ENCODE data around the gene SLC5A4. TPM values are rescaled to one million over a fixed set of nuclear protein-coding genes. Genes with fewer than 3 reads are reported as not detected.

Gene SLC5A4
- total and polyA plus RNA-seq, 10 of the 15 experiments (the other 5 are each of a cell fraction or from before 2014, with no cell fraction given), result not detected

GRCh38 chr22:32249231-32249630 lies 5.9 kb downstream of the SLC5A4 start:
- ChIA-PET RAD21 (ENCODE audit: unreplicated experiment) (no interaction called here), SMC1A (ENCODE audit: uncharacterized antibody, unreplicated experiment) (no interaction called here), CTCF (no interaction called here), POLR2A (no interaction called here)
- BruUV-seq (replicated peaks), result no TSS peak
- no peak overlapping the region for H3K27ac ChIP-seq (ENCODE audit: control insufficient read depth, insufficient read depth)
- no peak overlapping the region for H3K4me3 ChIP-seq
- intact Hi-C loops (cut with micrococcal nuclease; ENCODE audit: unreplicated experiment) (no loop called here), in situ Hi-C loops (cut with MboI) (no loop called here)
- H4K20me1 ChIP-seq (ENCODE audit: control insufficient read depth, insufficient read depth), result no peaks in the 10 kb centered on the region
- FAIRE-seq (no peak), ATAC-seq (no peak), DNase-seq (ENCODE audit: low read depth, low spot score) (no peak)
- no peaks in the 10 kb centered on the region for H3K4me1 ChIP-seq (ENCODE audit: control insufficient read depth, insufficient read depth, low read length)
- H2AFZ ChIP-seq (ENCODE audit: control insufficient read depth, low read depth, low read length), result no peak overlapping the region
- H3K4me2 ChIP-seq (ENCODE audit: control insufficient read depth, insufficient read depth), result no peak overlapping the region
- WGBS (ENCODE audit: insufficient coverage, insufficient replicate concordance, low lambda C conversion rate, missing lambda C conversion rate), result 33% methylated on average over 1 of the region's 1 CpG
- no peaks in the 10 kb centered on the region for H3K9me3 ChIP-seq (replicated peaks; ENCODE audit: control insufficient read depth, insufficient read depth, low read length)
- no peak for TF ChIP-seq FOS (IDR thresholded peaks at IDR 0.05; ENCODE audit: borderline replicate concordance, extremely low read depth, insufficient read length)
- TF ChIP-seq TCF3 (IDR thresholded peaks at IDR 0.05; ENCODE audit: borderline replicate concordance, insufficient read depth, low read depth, low read length), result no peak
- no peak for TF ChIP-seq NFIC (IDR thresholded peaks at IDR 0.05; ENCODE audit: low read depth, low read length)
- no peak for TF ChIP-seq SMAD5 (IDR thresholded peaks at IDR 0.05; ENCODE audit: low read depth)
- no peak for TF ChIP-seq TARDBP (IDR thresholded peaks at IDR 0.05; ENCODE audit: borderline replicate concordance)
- no peak for TF ChIP-seq ZNF622 (IDR thresholded peaks at IDR 0.05)
- no peak for TF ChIP-seq BMI1 (IDR thresholded peaks at IDR 0.05; ENCODE audit: borderline replicate concordance)
- no peaks in the 10 kb centered on the region for H3K36me3 ChIP-seq (ENCODE audit: control insufficient read depth in 2 of 2, insufficient read depth in 2 of 2, low read length in 1 of 2)
- no peak overlapping the region for H3K9ac ChIP-seq (ENCODE audit: control insufficient read depth, insufficient read depth, low read length)
- peaks cover 1 to 3% of the 10 kb centered on the region in 2 experiments; a peak in 2 of 4 replicates for H3K27me3 ChIP-seq (replicated peaks in 1 of 2; ENCODE audit: control insufficient read depth in 2 of 2, insufficient read depth in 2 of 2, low read length in 1 of 2)
- no peaks in the 10 kb centered on the region for H3K79me2 ChIP-seq (ENCODE audit: control insufficient read depth, insufficient read depth, low read length)

GRCh38 chr22:32248276-32248675 lies 6.9 kb downstream of the SLC5A4 start:
- no peak overlapping the region for H2AFZ ChIP-seq (ENCODE audit: control insufficient read depth, low read depth, low read length)
- no peak overlapping the region for H3K9ac ChIP-seq (ENCODE audit: control insufficient read depth, insufficient read depth, low read length)
- ChIA-PET SMC1A (ENCODE audit: uncharacterized antibody, unreplicated experiment) (no interaction called here), CTCF (no interaction called here), POLR2A (no interaction called here), RAD21 (ENCODE audit: unreplicated experiment) (no interaction called here)
- H3K27me3 ChIP-seq (replicated peaks in 1 of 2; ENCODE audit: control insufficient read depth in 2 of 2, insufficient read depth in 2 of 2, low read length in 1 of 2), result peaks cover under 1 to 3% of the 10 kb centered on the region in 2 experiments; a peak in 2 of 4 replicates
- in situ Hi-C loops (cut with MboI), result no loop called here
- H3K4me3 ChIP-seq, result no peak overlapping the region
- DNase-seq (ENCODE audit: low read depth, low spot score) (no peak), FAIRE-seq (no peak), ATAC-seq (no peak)
- no peak for TF ChIP-seq USF1 (IDR thresholded peaks at IDR 0.05; ENCODE audit: borderline replicate concordance, extremely low read length, insufficient read depth, low read depth, low read length)
- intact Hi-C loops (cut with micrococcal nuclease; ENCODE audit: unreplicated experiment), result no loop called here
- no peak overlapping the region for H3K4me2 ChIP-seq (ENCODE audit: control insufficient read depth, insufficient read depth)
- no peaks in the 10 kb centered on the region for H3K4me1 ChIP-seq (ENCODE audit: control insufficient read depth, insufficient read depth, low read length)
- no peaks in the 10 kb centered on the region for H3K79me2 ChIP-seq (ENCODE audit: control insufficient read depth, insufficient read depth, low read length)
- no TSS peak for BruUV-seq (replicated peaks)
- H3K9me3 ChIP-seq (replicated peaks; ENCODE audit: control insufficient read depth, insufficient read depth, low read length), result no peaks in the 10 kb centered on the region
- H4K20me1 ChIP-seq (ENCODE audit: control insufficient read depth, insufficient read depth), result no peaks in the 10 kb centered on the region
- 0% methylated on average over 1 of the region's 1 CpG for WGBS (ENCODE audit: insufficient coverage, insufficient replicate concordance, low lambda C conversion rate, missing lambda C conversion rate)
- H3K27ac ChIP-seq (ENCODE audit: control insufficient read depth, insufficient read depth), result no peak overlapping the region
- H3K36me3 ChIP-seq (ENCODE audit: control insufficient read depth in 2 of 2, insufficient read depth in 2 of 2, low read length in 1 of 2), result no peaks in the 10 kb centered on the region
